GM21381 (cell line): ENCODE measurements around the gene FANCM.
A peak's percentile ranks its signal among the peaks of the same experiment; 100 is the strongest.

Source experiments
- ATAC-seq: cut with Tn5 transposase; IDR thresholded peaks from one replicate; pipeline ENCODE4 v1.9.1; 2021; ENCODE audit warnings: mild to moderate bottlenecking, moderate library complexity; ENCODE audit not compliant: unreplicated experiment

Gene FANCM, protein sequence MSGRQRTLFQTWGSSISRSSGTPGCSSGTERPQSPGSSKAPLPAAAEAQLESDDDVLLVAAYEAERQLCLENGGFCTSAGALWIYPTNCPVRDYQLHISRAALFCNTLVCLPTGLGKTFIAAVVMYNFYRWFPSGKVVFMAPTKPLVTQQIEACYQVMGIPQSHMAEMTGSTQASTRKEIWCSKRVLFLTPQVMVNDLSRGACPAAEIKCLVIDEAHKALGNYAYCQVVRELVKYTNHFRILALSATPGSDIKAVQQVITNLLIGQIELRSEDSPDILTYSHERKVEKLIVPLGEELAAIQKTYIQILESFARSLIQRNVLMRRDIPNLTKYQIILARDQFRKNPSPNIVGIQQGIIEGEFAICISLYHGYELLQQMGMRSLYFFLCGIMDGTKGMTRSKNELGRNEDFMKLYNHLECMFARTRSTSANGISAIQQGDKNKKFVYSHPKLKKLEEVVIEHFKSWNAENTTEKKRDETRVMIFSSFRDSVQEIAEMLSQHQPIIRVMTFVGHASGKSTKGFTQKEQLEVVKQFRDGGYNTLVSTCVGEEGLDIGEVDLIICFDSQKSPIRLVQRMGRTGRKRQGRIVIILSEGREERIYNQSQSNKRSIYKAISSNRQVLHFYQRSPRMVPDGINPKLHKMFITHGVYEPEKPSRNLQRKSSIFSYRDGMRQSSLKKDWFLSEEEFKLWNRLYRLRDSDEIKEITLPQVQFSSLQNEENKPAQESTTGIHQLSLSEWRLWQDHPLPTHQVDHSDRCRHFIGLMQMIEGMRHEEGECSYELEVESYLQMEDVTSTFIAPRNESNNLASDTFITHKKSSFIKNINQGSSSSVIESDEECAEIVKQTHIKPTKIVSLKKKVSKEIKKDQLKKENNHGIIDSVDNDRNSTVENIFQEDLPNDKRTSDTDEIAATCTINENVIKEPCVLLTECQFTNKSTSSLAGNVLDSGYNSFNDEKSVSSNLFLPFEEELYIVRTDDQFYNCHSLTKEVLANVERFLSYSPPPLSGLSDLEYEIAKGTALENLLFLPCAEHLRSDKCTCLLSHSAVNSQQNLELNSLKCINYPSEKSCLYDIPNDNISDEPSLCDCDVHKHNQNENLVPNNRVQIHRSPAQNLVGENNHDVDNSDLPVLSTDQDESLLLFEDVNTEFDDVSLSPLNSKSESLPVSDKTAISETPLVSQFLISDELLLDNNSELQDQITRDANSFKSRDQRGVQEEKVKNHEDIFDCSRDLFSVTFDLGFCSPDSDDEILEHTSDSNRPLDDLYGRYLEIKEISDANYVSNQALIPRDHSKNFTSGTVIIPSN (N-terminal part only)

DNA sequence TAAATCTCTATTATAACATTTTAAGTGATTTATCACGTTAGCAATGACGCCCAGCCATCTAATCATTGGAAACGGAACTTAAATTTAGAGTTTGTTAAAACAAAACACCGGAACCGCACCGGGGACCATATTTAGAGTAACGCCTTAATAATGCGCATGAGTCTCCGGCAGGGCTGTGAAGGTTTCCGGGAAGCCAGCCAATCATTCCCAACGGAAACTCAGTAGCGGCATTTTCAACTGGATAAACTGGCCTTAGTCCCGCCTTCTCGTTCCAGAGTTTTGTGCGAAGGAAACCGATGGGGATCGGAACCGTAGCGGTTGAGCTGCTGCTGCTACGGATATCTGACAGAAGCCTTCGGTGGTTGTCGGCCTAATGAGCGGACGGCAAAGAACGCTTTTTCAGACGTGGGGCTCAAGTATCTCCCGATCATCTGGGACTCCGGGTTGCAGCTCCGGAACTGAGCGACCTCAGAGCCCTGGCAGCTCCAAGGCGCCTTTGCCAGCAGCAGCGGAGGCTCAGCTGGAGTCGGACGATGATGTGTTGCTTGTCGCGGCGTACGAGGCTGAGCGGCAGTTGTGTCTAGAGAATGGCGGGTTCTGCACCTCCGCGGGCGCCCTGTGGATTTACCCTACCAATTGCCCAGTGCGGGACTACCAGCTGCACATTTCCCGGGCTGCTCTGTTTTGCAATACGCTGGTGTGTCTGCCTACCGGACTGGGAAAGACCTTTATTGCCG, at the start of gene FANCM:
Gene FANCM (plus strand): TSS at position 272 of the 737 bp plus-strand sequence. CDS start 102 bp downstream, at position 374.
- peak; percentile 40 for ATAC-seq

DNA sequence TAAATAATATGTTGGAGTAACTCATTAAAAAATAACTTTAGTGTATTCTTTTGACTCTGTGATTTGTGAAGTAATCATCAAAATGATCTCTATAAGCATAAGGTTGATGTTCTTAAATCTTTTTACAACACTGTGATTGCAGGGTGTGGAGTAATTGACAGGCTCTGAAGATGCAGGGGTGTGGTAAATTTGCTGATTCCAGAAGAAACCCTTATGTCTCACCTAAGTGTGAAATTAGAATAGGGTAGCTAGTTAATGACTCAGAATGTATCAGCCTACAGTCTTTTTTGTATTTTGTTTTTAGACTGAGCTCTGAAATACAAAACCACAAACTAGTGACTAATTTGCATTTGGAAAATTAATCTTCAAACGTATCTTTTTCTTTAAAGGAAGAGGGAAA, 45.9 kb upstream of the FANCM start:
- ATAC-seq, result peak; percentile 70

DNA sequence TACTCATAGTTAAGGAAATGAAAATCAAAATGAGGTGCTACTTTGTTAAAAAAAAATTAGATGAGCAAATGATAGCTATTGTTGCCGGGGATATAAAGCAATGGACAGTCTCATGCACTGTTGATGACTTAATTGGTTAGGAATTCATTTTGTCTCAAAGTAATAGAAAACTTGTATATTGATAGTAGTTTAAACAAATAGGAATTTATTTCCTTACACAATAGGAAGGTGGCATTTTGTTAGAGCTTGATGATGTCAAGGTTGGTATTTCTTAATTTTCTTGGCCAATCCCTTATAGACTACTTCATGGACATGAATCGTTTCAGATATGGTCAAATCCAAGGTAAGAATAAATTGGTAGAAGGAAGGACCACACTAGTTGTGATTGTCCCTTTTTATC, 44.0 kb upstream of the FANCM start:
- ATAC-seq, result no peak

DNA sequence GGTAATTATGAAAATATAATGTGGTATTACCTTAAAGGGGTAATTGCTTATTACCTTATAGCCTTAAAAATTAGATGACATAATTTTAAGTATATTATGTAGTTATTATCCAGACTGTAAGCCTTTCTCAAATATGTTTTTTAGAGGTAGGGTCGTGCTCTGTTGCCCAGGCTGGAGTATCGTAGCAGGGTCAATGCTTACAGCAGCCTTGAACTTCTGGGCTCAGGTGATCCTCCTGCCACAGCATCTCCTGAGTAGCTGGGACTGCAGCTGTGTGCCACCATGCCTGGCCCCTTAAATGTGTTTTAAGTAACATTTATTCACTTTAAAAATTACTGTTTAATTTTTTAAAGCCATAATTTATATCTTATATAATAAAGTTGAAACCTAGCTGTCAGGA, 41.5 kb upstream of the FANCM start:
- no peak for ATAC-seq

DNA sequence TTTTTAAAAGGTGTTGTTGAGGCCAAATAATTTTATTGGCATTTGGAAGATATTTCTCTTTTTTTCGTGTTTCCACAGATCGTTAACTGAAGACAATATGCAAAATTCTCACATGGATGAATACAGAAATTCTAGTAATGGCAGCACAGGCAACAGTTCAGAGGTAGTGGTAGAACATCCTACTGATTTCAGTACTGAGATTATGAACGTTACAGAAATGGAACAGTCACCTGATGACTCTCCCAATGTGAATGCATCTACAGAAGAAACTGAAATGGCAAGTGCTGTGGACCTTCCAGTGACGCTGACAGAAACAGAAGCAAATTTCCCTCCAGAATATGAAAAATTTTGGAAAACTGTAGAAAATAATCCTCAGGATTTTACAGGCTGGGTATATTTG, 40.6 kb upstream of the FANCM start:
- ATAC-seq, result no peak

DNA sequence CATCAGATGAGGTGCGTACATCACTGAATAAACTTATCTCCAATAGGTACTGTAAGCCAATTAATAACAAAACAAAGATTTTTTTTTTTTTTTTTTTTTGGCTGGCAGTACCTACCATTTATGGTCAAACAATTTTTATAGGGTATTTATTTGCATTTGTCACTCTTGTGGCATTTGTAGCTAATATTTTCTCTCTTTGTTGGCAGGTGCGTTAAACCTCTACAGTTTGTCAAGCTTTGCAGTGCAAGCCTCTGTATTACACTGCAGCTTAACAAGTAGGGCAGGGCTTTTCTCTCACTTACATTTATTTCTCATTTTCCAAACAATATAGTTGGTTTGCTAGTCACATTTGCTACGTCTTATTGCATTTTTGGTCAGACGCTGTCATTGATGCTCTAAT, 39.5 kb upstream of the FANCM start:
- ATAC-seq, result no peak

DNA sequence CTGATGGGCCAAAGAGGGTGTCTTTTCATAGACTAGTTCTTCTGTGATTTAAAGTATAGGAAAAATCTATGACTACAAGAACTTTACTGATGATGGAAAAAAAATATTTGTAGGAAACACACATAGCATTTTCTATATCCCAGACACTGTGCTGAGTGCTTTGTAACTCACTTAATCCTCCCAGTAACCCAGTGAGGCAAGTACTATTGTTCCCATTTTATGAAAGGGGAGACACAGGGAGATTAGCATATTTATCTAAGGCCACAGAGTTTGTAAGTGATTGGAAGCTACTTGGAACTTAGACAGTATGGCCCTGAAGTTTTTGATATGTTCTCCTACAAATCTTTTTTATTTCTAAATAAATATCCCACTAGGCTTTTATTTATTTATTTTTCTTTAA, 31.9 kb upstream of the FANCM start:
- no peak for ATAC-seq

DNA sequence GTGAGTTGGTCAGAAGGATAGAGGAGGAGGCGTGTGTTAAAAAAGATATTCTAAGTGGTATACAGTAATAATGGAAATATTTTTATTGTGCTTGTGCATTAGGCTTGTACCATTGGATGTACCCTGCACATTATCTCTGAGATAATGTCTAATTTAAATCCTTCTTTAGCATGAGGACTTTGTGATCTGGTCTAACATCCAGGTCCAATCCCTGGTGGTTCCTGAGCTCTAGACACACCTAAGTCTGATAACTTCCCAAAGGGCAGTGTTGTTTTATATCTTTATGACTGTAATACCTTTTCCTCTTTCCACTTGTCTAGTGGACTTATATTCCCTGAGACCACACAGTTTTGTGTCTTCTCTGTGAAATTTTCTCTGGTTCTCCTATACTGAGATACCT, 31.2 kb upstream of the FANCM start:
- ATAC-seq, result no peak

DNA sequence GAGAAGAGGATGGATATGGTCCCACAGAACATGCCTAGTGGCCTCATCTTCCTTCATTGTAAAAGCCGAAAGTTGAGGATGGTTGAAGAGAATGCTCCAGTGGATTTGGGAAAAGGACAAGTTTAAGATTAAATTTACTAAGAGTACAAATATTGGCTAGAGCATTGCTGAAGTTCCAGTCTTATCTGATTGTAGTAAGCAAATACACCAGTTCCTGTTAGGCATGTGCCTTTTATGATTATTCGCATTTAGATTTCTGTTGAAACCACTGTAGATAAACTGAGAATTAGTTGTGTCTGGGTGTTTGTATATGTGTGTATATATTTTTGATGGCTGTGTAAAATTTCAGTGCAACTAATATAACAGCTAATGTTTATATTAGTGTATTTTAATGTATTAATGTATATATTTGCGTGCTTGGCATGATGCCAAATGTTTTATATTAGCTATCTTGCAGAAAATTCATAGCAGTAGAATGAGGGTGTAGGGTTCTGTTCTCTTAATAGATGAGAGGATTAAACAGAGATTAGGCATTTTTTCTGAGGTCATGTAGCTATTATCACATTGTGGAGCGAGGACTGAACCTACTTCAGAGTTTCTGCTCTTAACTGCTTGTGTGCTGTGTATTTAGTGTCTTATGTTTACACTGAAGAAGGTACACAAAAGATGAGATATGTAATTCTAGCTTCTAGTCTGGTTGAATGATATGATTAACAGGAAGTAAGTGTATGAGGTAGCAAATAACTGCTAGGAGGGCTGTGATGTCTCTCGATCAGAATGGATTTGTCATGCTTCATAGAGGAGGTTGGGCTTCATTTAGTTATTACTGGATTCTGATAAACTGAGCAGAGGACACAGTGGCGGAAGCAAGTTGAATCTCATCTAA, 22.6 kb upstream of the FANCM start:
- ATAC-seq, result no peak

DNA sequence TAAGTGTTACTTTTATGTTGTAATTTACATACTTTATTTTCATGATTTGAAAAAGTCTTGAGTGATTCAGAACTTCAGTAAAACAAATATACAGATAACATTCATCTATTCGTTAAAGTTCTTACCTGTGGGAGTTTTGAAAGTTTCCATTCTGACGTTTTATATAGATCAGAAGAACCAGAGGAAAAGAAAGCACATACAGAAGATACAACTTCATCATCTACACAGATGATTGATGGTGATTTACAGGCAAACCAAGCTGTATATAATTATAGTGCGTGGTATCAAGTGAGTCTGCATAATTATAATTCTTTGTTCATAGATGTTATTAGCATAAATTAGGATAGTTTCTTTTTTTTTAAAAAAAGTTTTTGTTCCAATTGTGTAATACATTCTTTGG, 21.4 kb upstream of the FANCM start:
- no peak for ATAC-seq

DNA sequence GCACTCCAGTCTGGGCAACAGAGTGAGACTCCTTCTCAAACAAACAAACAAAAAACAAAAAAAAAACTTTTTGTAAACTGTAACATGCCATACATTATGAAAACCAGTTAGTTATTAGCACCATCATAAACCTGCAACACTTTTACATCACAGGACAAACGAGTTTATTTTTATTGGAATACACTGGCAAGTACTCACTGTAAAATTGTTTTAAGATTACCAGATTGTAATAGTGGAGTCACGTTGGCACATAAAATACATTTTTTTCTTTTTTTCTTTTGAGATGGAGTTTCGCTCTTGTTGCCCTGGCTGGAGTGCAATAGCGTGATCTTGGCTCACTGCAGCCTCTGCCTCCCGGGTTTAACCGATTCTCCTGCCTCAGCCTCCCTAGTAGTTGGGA, 17.1 kb upstream of the FANCM start:
- no peak for ATAC-seq

DNA sequence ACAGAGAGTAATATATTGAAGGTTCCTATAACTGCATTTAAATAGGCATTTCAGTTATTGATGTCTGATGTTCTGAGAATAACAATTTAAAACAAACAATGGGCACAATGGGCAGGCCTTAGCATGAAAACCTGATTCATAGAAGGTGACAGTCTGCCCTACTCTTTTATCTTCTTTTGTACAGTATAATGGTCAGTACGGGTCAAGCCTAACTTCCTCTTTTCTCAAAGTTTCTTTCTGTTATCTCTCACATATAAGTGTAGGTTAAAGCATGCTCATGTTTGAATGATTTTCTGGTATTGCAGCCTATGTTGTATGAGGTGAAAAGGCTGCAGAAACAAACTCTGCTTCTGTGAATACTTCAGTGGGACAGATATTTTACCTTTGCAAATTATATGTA, 15.6 kb upstream of the FANCM start:
- ATAC-seq, result no peak

DNA sequence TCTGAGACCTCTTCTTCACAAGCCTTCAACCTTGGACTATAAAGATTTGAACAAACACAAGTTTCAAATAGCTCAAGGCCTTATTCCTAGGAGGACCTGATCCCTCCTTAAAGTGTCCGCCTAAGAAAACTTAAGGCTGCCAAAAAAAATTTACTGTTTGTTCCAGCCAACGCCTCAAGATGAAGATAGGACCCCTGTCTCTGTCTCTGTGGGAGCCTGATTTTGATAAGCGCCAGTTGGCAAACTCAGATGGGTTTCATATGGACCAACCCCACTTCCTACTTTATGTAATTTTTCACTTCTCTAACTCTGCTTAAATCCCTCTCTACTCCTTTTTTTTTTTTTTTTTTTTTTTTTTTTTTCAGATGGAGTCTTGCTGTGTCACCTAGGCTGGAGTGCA, 12.5 kb upstream of the FANCM start:
- no peak for ATAC-seq

DNA sequence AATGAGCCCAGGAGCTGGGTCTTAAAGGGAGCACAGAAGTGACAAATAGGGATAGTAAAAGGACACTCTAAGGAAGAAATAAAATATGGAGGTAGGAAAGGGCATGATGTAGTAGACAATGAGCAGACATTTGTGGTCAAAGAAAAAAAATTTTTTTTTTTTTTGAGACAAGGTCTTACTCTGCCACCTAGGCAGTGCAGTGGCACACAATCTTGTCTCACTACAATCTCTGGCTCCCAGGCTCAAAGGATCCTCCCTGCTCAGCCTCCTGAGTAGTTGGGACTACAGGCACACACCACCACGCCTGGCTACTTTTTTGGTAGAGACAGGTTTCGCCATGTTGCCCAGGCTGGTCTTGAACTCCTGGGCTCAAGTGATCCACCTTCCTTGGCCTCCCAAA, 10.0 kb upstream of the FANCM start:
- no peak for ATAC-seq

DNA sequence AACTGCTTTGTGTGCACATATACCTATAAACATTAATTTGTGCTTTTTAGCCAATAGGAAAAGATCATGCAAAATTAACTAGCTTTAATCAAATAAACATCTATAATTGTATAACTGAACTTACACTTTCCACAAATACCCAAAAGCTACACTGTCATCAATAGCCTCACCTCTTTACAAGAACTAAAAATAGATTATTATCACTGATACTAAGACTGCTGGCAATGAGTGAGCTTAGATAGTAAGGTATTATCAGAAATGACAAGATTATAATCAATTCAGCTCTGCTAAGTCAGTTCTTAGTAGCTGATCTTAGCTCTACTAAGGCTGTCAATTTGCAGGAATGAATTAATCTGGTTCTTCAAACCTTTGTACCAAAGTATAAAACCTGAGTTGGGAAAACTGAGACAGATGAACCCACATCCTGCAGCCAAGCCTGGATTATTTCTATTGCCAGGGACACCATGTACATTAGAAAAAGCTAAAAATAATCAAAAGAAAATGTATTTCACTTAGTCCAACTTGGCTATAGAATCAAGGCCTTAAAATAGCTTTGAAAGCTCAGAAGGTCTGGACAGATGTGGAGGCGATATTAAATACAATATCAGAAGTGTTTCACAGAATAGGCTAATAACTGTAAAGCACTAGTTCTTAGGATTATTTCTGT, 6.6 kb upstream of the FANCM start:
- no peak for ATAC-seq

DNA sequence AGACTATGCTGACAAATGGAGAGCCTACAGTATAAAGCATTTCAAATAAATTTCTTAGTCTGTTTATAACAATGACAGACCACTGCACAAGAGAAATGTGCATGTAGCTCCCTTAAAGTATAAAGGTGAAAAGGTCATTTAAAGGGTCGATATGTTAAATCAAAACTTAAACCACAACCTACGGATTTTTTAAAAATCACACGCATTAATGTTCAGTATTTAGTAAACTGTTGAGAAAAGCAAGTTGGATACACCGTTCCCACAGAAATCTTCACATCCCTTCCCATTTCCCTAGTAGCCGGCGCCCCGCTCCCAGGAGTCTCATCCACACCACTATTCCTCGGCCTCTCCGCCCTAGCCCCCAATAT, 2.1 kb upstream of the FANCM start:
- ATAC-seq, result no peak

DNA sequence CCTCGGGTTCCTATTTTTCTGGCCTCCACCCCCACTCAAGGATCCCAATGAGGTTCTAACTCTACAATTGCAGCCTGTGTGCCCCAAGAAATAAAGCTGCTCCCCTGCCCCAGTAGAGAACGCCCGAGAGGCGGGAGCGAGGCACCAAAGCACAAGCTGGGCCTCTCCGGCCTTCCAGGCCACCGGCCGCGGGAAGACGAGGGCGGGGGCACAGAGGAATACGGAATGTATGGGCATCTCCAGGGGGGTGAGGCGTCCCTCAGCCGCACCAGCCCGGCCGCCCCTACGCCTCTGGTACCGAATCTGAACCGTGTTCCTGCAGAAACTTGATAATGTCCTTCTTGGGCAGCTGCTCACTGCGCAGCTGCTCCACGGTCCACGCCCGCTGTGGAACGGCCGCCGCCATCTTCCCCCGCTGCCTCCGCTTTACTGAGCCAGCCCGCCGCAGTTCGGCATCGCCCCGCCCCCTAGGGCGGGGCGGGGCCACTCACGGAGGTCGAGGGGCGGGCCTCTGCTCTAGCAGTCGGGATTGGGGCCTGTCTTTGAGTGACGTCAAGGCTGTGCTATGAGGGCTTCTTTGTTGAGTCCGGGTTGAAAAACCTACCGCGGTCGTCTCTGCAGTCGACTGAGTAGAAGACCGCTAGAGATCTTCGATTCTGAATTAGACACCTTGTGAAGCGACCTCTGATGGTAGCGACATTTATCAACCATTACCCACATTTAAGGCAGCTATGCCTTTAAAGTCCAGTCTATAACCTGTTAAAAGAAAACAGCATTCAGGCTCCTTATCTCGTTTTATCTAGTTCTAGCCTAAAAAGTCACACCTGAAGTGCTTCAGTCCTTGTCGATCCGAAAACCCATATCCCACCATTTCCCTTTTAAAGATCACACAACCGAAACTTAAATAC, 1.4 kb upstream of the FANCM start, which contains the start of gene FKBP3:
Gene FKBP3 (minus strand): TSS at position 431 of the 908 bp plus-strand sequence. CDS start 25 bp downstream, at position 406.
- ATAC-seq, result peak; percentile 86

DNA sequence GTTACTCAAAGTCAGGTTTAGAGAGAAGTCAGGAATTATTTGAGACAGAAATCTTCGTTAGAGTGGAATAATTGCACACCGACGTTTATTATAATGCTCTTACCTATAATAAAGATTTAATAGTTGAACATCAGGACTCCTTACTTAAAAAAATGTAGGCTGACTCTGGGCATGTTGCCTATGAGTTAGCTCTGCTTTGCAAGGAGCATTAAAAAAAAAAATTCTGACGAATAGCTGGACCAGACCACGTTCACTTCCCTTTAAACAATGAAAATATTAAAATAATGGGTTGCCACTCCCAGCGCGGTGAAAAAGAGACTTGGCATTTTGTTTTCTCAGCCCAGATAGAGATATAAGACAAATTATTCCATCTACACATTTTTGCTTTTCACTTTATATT, 574 bp upstream of the FANCM start:
- no peak for ATAC-seq
